Measurements from ENCODE around the gene TEX35.

- TF ChIP-seq CTCF (conservative IDR thresholded peaks at IDR 0.05; ENCODE audit: low read length) = no peak
- TF ChIP-seq EZH2phosphoT487 (IDR thresholded peaks at IDR 0.05; ENCODE audit: borderline replicate concordance, low read depth, low read length) = no peak
These were observed 48.0 kb downstream of the TEX35 start for GRCh38 chr1:178560871-178561376.
